Fibroblast of lung (primary cell): ENCODE measurements around the gene KLHL29. TPM values are rescaled to one million over a fixed set of nuclear protein-coding genes. Genes with fewer than 3 reads are reported as not detected.

Experiments
- DNase-seq, 2 donors: peaks; one replicate each; pipeline versions ENCODE4 v3.0.0 to v3.0.0-alpha.2; 2010; ENCODE audit warnings: low read depth in 2 of 2
- H2AFZ ChIP-seq: 2 replicates; pipeline ENCODE4 v1.5.1; 2012; ENCODE audit warnings: low read length, control low read depth, inconsistent platforms
- H3K27ac ChIP-seq: 2 replicates; pipeline ENCODE4 v1.5.1; 2011; ENCODE audit warnings: low read length, control low read depth; ENCODE audit not compliant: insufficient read depth
- H3K27me3 ChIP-seq: 2 replicates; pipeline ENCODE4 v1.5.1; 2011; ENCODE audit warnings: mild to moderate bottlenecking, low read length; ENCODE audit not compliant: control insufficient read depth, insufficient read depth
- H3K36me3 ChIP-seq: 2 replicates; pipeline ENCODE4 v1.5.1; 2011; ENCODE audit warnings: low read length; ENCODE audit not compliant: control insufficient read depth, insufficient read depth
- H3K4me1 ChIP-seq: 2 replicates; pipeline ENCODE4 v1.5.1; 2011; ENCODE audit warnings: low read length; ENCODE audit not compliant: control insufficient read depth, insufficient read depth; ENCODE audit errors: extremely low read depth
- H3K4me2 ChIP-seq: 2 replicates; pipeline ENCODE4 v1.5.1; 2011; ENCODE audit warnings: low read length, control low read depth; ENCODE audit not compliant: insufficient read depth; ENCODE audit errors: extremely low read depth
- H3K4me3 ChIP-seq, 4 experiments: fragments of 200-600 bp in 1 of 4; sonication (generic) in 1 of 4; replicated peaks in 1 of 4; 2 replicates each; pipeline ENCODE4 v1.5.1; 2011 to 2016; ENCODE audit warnings: low read length in 4 of 4, low read depth in 3 of 4, mild to moderate bottlenecking in 3 of 4, control low read depth in 2 of 4, inconsistent platforms in 1 of 4, mixed read lengths in 1 of 4; ENCODE audit not compliant: insufficient read depth in 1 of 4; ENCODE audit errors: control extremely low read depth in 1 of 4
- H3K79me2 ChIP-seq: 2 replicates; pipeline ENCODE4 v1.5.1; 2012; ENCODE audit warnings: mild to moderate bottlenecking, low read length, inconsistent platforms; ENCODE audit not compliant: control insufficient read depth, insufficient read depth
- H3K9ac ChIP-seq: 2 replicates; pipeline ENCODE4 v1.5.1; 2011; ENCODE audit warnings: mild to moderate bottlenecking, low read length, control low read depth; ENCODE audit not compliant: insufficient read depth
- H3K9me3 ChIP-seq: 2 replicates; pipeline ENCODE4 v1.5.1; 2012; ENCODE audit warnings: low read depth, low read length; ENCODE audit not compliant: control insufficient read depth, insufficient read depth
- H4K20me1 ChIP-seq: 2 replicates; pipeline ENCODE4 v1.5.1; 2011; ENCODE audit warnings: low read length; ENCODE audit not compliant: control insufficient read depth, insufficient read depth; ENCODE audit errors: extremely low read depth
- EZH2 ChIP-seq: IDR thresholded peaks from 2 replicates; pipeline ENCODE4 v1.5.1; 2012; ENCODE audit warnings: low read length, control low read depth, mild to moderate bottlenecking; ENCODE audit errors: missing control alignments
- polyA plus RNA-seq, 2 donors: library from polyadenylated mRNA; depleted of rRNA in 1 of 2; stranded (reverse) in 1 of 2; unstranded in 1 of 2; fragments of >200 nt; gene quantifications; 2 replicates each; pipeline ENCODE4 v1.2.1, GENCODE V29; 2011 to 2012; ENCODE audit warnings: missing spikeins in 1 of 2
- total RNA-seq: library from RNA; depleted of rRNA; stranded (reverse); fragments of >200 nt; gene quantifications from 2 replicates; pipeline ENCODE4 v1.2.1, GENCODE V29; 2014
- TF ChIP-seq, protein P1 (sequence below), 2 donors: IDR thresholded peaks in 1 of 2; conservative IDR thresholded peaks in 1 of 2; 1 replicate in 1 of 2; 2 replicates in 1 of 2; pipeline ENCODE4 v1.5.1; 2011 to 2012; ENCODE audit warnings: low read length in 2 of 2, control low read depth in 1 of 2, inconsistent platforms in 1 of 2, low read depth in 1 of 2, mild to moderate bottlenecking in 1 of 2

The KLHL29 gene
- total and polyA plus RNA-seq, 2 donors (not counting 1 experiment from before 2014, with no cell fraction given), result 7.1 to 7.9 TPM

GRCh38 chr2:23489471-23490322 lies 104.7 kb downstream of the KLHL29 start:
- TF ChIP-seq, protein P1, sequence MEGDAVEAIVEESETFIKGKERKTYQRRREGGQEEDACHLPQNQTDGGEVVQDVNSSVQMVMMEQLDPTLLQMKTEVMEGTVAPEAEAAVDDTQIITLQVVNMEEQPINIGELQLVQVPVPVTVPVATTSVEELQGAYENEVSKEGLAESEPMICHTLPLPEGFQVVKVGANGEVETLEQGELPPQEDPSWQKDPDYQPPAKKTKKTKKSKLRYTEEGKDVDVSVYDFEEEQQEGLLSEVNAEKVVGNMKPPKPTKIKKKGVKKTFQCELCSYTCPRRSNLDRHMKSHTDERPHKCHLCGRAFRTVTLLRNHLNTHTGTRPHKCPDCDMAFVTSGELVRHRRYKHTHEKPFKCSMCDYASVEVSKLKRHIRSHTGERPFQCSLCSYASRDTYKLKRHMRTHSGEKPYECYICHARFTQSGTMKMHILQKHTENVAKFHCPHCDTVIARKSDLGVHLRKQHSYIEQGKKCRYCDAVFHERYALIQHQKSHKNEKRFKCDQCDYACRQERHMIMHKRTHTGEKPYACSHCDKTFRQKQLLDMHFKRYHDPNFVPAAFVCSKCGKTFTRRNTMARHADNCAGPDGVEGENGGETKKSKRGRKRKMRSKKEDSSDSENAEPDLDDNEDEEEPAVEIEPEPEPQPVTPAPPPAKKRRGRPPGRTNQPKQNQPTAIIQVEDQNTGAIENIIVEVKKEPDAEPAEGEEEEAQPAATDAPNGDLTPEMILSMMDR (conservative IDR thresholded peaks at IDR 0.05 in 1 of 2, IDR thresholded peaks at IDR 0.05 in 1 of 2; ENCODE audit: low read depth in 1 of 2, low read length in 2 of 2), result no peak
- TF ChIP-seq EZH2, result no peak
- H3K9ac ChIP-seq, result no peak overlapping the region
- H3K27me3 ChIP-seq, result no peaks in the 10 kb centered on the region
- no peaks in the 10 kb centered on the region for H4K20me1 ChIP-seq
- DNase-seq, result peak; percentile 25 to 42
- no peaks in the 10 kb centered on the region for H3K4me1 ChIP-seq
- no peak overlapping the region for H2AFZ ChIP-seq
- H3K4me3 ChIP-seq, result no peak overlapping the region
- H3K9me3 ChIP-seq, result no peaks in the 10 kb centered on the region
- no peaks in the 10 kb centered on the region for H3K36me3 ChIP-seq
- H3K27ac ChIP-seq, result no peak overlapping the region
- no peaks in the 10 kb centered on the region for H3K79me2 ChIP-seq
- no peak overlapping the region for H3K4me2 ChIP-seq

DNA sequence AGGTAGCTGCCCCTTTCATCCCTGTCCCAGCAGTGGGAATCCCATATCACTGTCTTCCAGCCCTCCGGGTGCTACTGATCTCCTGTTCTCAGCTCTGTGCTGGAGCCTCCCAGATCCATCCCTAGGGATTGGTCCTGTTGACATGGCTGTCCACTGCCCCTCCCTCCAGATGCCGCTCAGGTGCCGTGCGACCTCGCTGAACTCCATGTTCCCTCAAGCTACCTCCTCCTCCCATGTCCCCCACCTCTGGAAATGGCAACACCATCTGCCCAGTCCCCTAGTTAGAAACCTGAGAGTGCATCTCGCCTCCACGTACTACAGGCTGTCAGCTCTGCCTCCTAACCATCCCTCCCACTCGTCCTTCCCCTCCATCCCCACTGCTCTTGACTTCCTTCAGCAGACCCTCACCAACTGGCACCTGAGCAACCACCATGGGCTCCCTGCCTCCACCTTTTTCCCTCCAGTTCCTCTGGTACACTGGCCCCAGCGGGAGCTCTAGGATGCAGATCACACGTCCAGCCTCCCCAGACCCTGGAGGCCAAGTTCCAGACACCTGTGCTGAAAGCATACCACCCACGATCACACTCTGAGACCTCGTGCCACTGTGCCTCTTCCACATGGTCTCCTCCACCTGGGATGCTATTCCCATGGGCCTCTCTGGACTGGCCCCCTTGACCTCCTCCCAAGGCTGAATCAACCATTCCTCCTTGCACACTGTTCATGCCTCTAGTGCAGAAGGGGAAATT lies 106.8 kb downstream of the KLHL29 start:
- no peak for TF ChIP-seq EZH2
- TF ChIP-seq, protein P1 (conservative IDR thresholded peaks at IDR 0.05 in 1 of 2, IDR thresholded peaks at IDR 0.05 in 1 of 2; ENCODE audit: low read depth in 1 of 2, low read length in 2 of 2), result no peak
- Histone ChIP-seq H3K9ac (no peak overlapping the region), H3K4me3 (no peak overlapping the region), H3K79me2 (no peaks in the 10 kb centered on the region), H3K4me1 (no peaks in the 10 kb centered on the region), H3K9me3 (no peaks in the 10 kb centered on the region), H4K20me1 (no peaks in the 10 kb centered on the region), H2AFZ (no peak overlapping the region), H3K4me2 (no peak overlapping the region), H3K27ac (no peak overlapping the region), H3K36me3 (no peaks in the 10 kb centered on the region), H3K27me3 (no peaks in the 10 kb centered on the region)
- DNase-seq, result no peak

- no peaks in the 10 kb centered on the region for H3K9me3 ChIP-seq
- TF ChIP-seq, protein P1 (conservative IDR thresholded peaks at IDR 0.05 in 1 of 2, IDR thresholded peaks at IDR 0.05 in 1 of 2; ENCODE audit: low read depth in 1 of 2, low read length in 2 of 2), result no peak
- no peak for TF ChIP-seq EZH2
- H3K27ac ChIP-seq, result no peak overlapping the region
- no peaks in the 10 kb centered on the region for H3K27me3 ChIP-seq
- H3K4me1 ChIP-seq, result no peaks in the 10 kb centered on the region
- H3K79me2 ChIP-seq, result no peaks in the 10 kb centered on the region
- no peak overlapping the region for H3K9ac ChIP-seq
- no peaks in the 10 kb centered on the region for H3K36me3 ChIP-seq
- H4K20me1 ChIP-seq, result no peaks in the 10 kb centered on the region
- no peak overlapping the region for H3K4me3 ChIP-seq
- no peak for DNase-seq
- H3K4me2 ChIP-seq, result no peak overlapping the region
- H2AFZ ChIP-seq, result no peak overlapping the region
These were observed 107.3 kb downstream of the KLHL29 start for GRCh38 chr2:23492337-23492675.
